ENCODE data around the gene SLC17A9. TPM values are rescaled to one million over a fixed set of nuclear protein-coding genes. Genes with fewer than 3 reads are reported as not detected.

SLC17A9 gene
- total RNA-seq, 6 experiments from 2014 or later: 32.8 to 47.0 (median 35.7) TPM

GRCh38 chr20:62947532-62948300 lies 4.8 kb upstream of the SLC17A9 start:
- no peaks in the 10 kb centered on the region for H3K9me3 Mint-ChIP-seq
- DNase-seq: no peak
- H3K4me3 Mint-ChIP-seq: no peak overlapping the region
- no peaks in the 10 kb centered on the region for H3K4me1 Mint-ChIP-seq (ENCODE audit: low read depth)
- H3K27me3 Mint-ChIP-seq (ENCODE audit: insufficient read depth): peaks cover 1% of the 10 kb centered on the region; the same call in 1 of the 2 replicates
- peaks cover 59% of the 10 kb centered on the region for H3K36me3 Mint-ChIP-seq (ENCODE audit: low read depth)
- no peak for TF ChIP-seq CTCF (IDR thresholded peaks at IDR 0.05)
- no peak overlapping the region for H3K27ac Mint-ChIP-seq

DNA sequence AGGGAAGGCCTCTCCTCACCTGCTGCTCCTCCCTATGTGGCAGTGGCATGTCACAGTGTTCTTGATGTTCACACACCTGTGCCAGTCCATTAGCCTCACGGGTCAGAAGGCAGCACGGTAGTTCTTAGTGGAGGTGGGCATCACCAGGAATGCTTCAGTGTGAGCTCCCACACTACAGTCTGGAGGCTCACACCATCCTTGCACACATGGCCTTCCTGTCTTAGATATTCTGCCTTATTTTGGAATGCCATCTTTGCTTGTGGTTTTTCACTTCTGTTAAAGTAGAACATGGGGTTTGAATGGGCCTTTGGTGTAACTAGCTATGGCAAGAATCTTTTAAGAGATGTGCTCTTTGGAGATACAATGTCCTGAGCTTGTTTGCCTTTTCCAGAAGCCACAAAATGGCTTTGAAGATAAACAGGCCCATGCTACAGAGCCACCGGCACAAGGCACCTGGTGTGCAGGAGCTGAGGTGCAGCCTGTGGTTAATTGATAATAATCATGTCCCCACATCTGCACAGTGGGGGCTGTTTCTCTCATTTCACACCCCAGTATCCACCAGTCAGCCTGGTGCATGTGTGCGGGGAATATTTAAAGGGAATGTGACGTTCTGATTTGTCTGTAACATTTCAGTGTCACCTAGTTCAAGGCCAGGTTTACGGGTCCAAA lies 3.2 kb upstream of the SLC17A9 start:
- Mint-ChIP-seq H3K27ac (no peak overlapping the region), H3K36me3 (ENCODE audit: low read depth) (peaks cover 54% of the 10 kb centered on the region), H3K4me3 (no peak overlapping the region), H3K27me3 (ENCODE audit: insufficient read depth) (peaks cover 1% of the 10 kb centered on the region; the same call in 1 of the 2 replicates), H3K9me3 (no peaks in the 10 kb centered on the region), H3K4me1 (ENCODE audit: low read depth) (peaks cover 6% of the 10 kb centered on the region)
- DNase-seq: no peak
- no peak for TF ChIP-seq CTCF (IDR thresholded peaks at IDR 0.05)

DNA sequence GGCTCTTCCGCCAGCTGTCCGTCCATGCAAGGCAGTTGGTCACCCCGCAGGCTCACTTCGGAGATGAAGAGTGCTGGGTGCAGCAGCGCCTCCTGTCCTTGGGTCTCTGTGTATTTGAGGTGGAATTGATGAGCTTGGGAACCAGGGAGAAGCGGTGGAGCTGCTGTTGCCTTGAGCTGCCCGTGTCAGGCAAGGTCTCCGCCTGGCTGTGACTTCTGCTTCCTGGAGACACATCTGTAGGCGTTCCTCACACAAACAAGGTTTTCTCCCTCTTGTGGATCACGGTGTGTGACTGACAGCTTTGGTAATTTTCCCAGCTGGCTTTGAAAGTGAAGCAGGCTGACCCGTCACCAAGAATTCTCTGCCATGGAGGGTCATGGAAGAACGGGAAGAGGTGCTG lies 2.5 kb upstream of the SLC17A9 start:
- Mint-ChIP-seq H3K9me3 (no peaks in the 10 kb centered on the region), H3K36me3 (ENCODE audit: low read depth) (peaks cover 47% of the 10 kb centered on the region), H3K4me1 (ENCODE audit: low read depth) (peaks cover 9% of the 10 kb centered on the region), H3K4me3 (no peak overlapping the region), H3K27me3 (ENCODE audit: insufficient read depth) (peaks cover 1% of the 10 kb centered on the region; the same call in 1 of the 2 replicates), H3K27ac (no peak overlapping the region)
- TF ChIP-seq CTCF (IDR thresholded peaks at IDR 0.05): 0 out of 2 replicates have a peak, but pooled peaks have one; percentile 16
- no peak for DNase-seq

DNA sequence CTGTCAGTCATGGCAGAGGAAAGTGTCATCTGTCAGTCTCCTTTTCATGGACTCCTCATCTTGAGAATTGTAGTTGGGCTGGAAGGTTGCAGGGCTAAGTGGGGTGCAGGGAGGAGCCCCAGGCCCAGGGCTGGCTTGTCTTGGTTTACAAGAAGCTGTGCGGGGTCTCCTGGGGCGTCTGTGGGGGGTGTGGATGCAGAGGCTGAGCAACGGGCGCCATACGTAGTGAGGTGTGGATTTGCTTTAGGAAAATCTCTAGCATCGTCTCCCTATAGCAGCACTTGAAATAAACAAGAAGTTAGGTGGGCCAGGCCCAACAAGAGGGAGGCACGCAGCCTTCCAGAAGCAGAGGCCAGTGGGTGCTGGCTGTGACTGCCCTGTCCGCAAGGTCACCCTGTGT lies 1.8 kb upstream of the SLC17A9 start:
- peaks cover 1% of the 10 kb centered on the region; the same call in 1 of the 2 replicates for H3K27me3 Mint-ChIP-seq (ENCODE audit: insufficient read depth)
- H3K36me3 Mint-ChIP-seq (ENCODE audit: low read depth): peaks cover 45% of the 10 kb centered on the region
- H3K4me1 Mint-ChIP-seq (ENCODE audit: low read depth): peaks cover 9% of the 10 kb centered on the region
- H3K4me3 Mint-ChIP-seq: no peak overlapping the region
- no peak for TF ChIP-seq CTCF (IDR thresholded peaks at IDR 0.05)
- no peak for DNase-seq
- no peak overlapping the region for H3K27ac Mint-ChIP-seq
- no peaks in the 10 kb centered on the region for H3K9me3 Mint-ChIP-seq

DNA sequence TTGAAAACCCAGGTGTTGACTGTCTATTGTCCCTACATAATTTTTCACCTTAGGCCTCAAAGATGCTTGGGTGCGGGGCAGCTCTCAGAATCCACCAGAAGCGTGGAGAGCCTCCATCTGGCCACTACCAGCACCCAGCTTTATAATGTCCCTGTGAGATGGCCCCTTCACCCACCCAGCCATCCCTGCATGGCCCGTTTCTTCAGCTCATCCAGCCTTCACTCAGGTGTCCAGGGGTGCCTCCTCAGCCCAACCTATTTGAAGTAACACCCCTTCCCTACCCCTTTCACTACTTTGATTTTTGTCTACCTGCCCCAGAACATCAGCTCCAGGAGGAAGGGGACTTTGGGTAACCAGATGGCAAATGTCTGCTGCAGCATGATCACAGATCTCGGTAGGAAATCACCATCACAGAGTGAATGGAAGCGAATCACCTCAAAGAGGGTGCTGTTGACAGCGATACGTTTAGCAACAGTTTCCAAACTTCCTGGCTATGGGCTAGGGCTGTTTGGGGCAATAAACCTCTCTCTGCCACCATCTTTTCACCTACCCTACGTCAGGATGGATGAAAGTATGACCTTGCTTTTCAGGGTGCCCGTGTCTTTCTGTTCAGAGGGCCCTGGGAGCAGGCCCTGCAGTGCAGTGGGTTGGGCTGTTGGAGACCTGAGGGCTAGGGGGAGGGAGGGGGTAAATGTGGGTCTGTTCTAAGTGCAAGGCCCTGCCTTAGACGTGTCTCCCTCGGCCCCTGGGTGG lies 1.2 kb upstream of the SLC17A9 start:
- no peak overlapping the region for H3K4me3 Mint-ChIP-seq
- no peaks in the 10 kb centered on the region for H3K9me3 Mint-ChIP-seq
- no peak overlapping the region for H3K27ac Mint-ChIP-seq
- DNase-seq: no peak
- H3K36me3 Mint-ChIP-seq (ENCODE audit: low read depth): peaks cover 45% of the 10 kb centered on the region
- H3K27me3 Mint-ChIP-seq (ENCODE audit: insufficient read depth): peaks cover 1% of the 10 kb centered on the region; the same call in 1 of the 2 replicates
- H3K4me1 Mint-ChIP-seq (ENCODE audit: low read depth): peaks cover 9% of the 10 kb centered on the region
- TF ChIP-seq CTCF (IDR thresholded peaks at IDR 0.05): no peak
